ENCODE data around the gene SNX11. TPM values are rescaled to one million over a fixed set of nuclear protein-coding genes. Genes with fewer than 3 reads are reported as not detected.

The SNX11 gene
- total RNA-seq, 2 donors from 2014 or later, result 15.2 to 16.0 TPM

- intact Hi-C loops (cut with DNase I), result no loop called here
- no peak for DNase-seq (ENCODE audit: low spot score)
- Histone ChIP-seq H3K9me3 (no peaks in the 10 kb centered on the region), H3K27me3 (replicated peaks; ENCODE audit: insufficient read depth) (no peaks in the 10 kb centered on the region), H3K4me1 (replicated peaks) (no peaks in the 10 kb centered on the region), H3K36me3 (no peaks in the 10 kb centered on the region), H3K4me3 (no peak overlapping the region), H3K27ac (no peak overlapping the region)
- TF ChIP-seq POLR2AphosphoS5 (IDR thresholded peaks at IDR 0.05) (no peak), POLR2A (IDR thresholded peaks at IDR 0.05) (no peak), CTCF (IDR thresholded peaks at IDR 0.05) (no peak)
- WGBS, result 68% methylated on average over 8 of the region's 8 CpGs
Observed at GRCh38 chr17:48144231-48144630, 36.7 kb downstream of the SNX11 start.

GRCh38 chr17:48144976-48145798 lies 37.6 kb downstream of the SNX11 start:
- Histone ChIP-seq H3K36me3 (no peaks in the 10 kb centered on the region), H3K27me3 (replicated peaks; ENCODE audit: insufficient read depth) (no peaks in the 10 kb centered on the region), H3K4me3 (no peak overlapping the region), H3K9me3 (no peaks in the 10 kb centered on the region), H3K27ac (no peak overlapping the region), H3K4me1 (replicated peaks) (no peaks in the 10 kb centered on the region)
- 98% methylated on average over 3 of the region's 3 CpGs for WGBS
- TF ChIP-seq POLR2A (IDR thresholded peaks at IDR 0.05), result no peak
- TF ChIP-seq POLR2AphosphoS5 (IDR thresholded peaks at IDR 0.05), result no peak
- no peak for TF ChIP-seq CTCF (IDR thresholded peaks at IDR 0.05)
- intact Hi-C loops (cut with DNase I), result no loop called here
- DNase-seq (ENCODE audit: low spot score), result no peak

- Histone ChIP-seq H3K4me1 (replicated peaks) (no peaks in the 10 kb centered on the region), H3K36me3 (no peaks in the 10 kb centered on the region), H3K9me3 (no peaks in the 10 kb centered on the region), H3K27ac (no peak overlapping the region), H3K27me3 (replicated peaks; ENCODE audit: insufficient read depth) (peaks cover 2% of the 10 kb centered on the region), H3K4me3 (no peak overlapping the region)
- intact Hi-C loops (cut with DNase I), result no loop called here
- 46% methylated on average over 14 of the region's 14 CpGs for WGBS
- no peak for DNase-seq (ENCODE audit: low spot score)
- TF ChIP-seq POLR2AphosphoS5 (IDR thresholded peaks at IDR 0.05) (no peak), POLR2A (IDR thresholded peaks at IDR 0.05) (no peak), CTCF (IDR thresholded peaks at IDR 0.05) (no peak)
Observed at GRCh38 chr17:48148029-48148770, 40.6 kb downstream of the SNX11 start.

- TF ChIP-seq POLR2A (IDR thresholded peaks at IDR 0.05), result no peak
- no peak for TF ChIP-seq POLR2AphosphoS5 (IDR thresholded peaks at IDR 0.05)
- no peak for TF ChIP-seq CTCF (IDR thresholded peaks at IDR 0.05)
- Histone ChIP-seq H3K9me3 (no peaks in the 10 kb centered on the region), H3K4me3 (no peak overlapping the region), H3K27ac (no peak overlapping the region), H3K36me3 (no peaks in the 10 kb centered on the region), H3K4me1 (replicated peaks) (no peaks in the 10 kb centered on the region), H3K27me3 (replicated peaks; ENCODE audit: insufficient read depth) (peaks cover 2% of the 10 kb centered on the region)
- DNase-seq (ENCODE audit: low spot score), result no peak
- WGBS, result 50% methylated on average over 16 of the region's 16 CpGs
- intact Hi-C loops (cut with DNase I), result no loop called here
Observed at GRCh38 chr17:48148854-48149786, 41.6 kb downstream of the SNX11 start.
